ENCODE measurements around the gene HOXD3. TPM values are rescaled to one million over a fixed set of nuclear protein-coding genes. Genes with fewer than 3 reads are reported as not detected.
A peak's percentile ranks its signal among the peaks of the same experiment; 100 is the strongest.

Gene HOXD3
- total and polyA plus RNA-seq, 4 donors, result 1.5 to 13.4 (median 6.0) TPM

GRCh38 chr2:176124947-176125771 is 31.9 kb upstream of the HOXD3 start:
- DNase-seq (no peak), ATAC-seq (ENCODE audit: low FRiP score) (no peak)
- no peaks in the 10 kb centered on the region for H3K4me1 ChIP-seq (ENCODE audit: control insufficient read depth in 1 of 2, insufficient read depth in 2 of 2, low read length in 2 of 2)
- H3K36me3 ChIP-seq (ENCODE audit: control insufficient read depth in 1 of 2, insufficient read depth in 2 of 2, low read length in 1 of 2), result no peaks in the 10 kb centered on the region
- no peak overlapping the region for H3K4me3 ChIP-seq (ENCODE audit: low read length in 2 of 2)
- no peaks in the 10 kb centered on the region for H3K9me3 ChIP-seq (ENCODE audit: control insufficient read depth, low read length)
- H3K27ac ChIP-seq (ENCODE audit: low read depth in 1 of 2, low read length in 2 of 2), result no peak overlapping the region
- intact Hi-C loops (cut with DNase I), result loop anchor here (2.0 to 5.0 kb wide), 3 partner anchors 514 to 1022 kb away; no protein-coding TSS in a partner anchor
- WGBS, 2 donors, result 81 to 96% methylated on average over 9 of the region's 9 CpGs
- H3K27me3 ChIP-seq (ENCODE audit: control insufficient read depth in 1 of 2, insufficient read depth in 2 of 2, low read length in 1 of 2), result no peaks in the 10 kb centered on the region

GRCh38 chr2:176125772-176126054 is 31.4 kb upstream of the HOXD3 start:
- ATAC-seq (ENCODE audit: low FRiP score), result no peak
- 74 to 92% methylated on average over 6 of the region's 6 CpGs for WGBS, 2 donors
- intact Hi-C loops (cut with DNase I), result loop anchor here (2.0 to 5.0 kb wide), 4 partner anchors 513 to 1022 kb away; no protein-coding TSS in a partner anchor
- DNase-seq, result no peak
- H3K4me1 ChIP-seq (ENCODE audit: control insufficient read depth in 1 of 2, insufficient read depth in 2 of 2, low read length in 2 of 2), result no peaks in the 10 kb centered on the region
- H3K27me3 ChIP-seq (ENCODE audit: control insufficient read depth in 1 of 2, insufficient read depth in 2 of 2, low read length in 1 of 2), result no peaks in the 10 kb centered on the region
- H3K4me3 ChIP-seq (ENCODE audit: low read length in 2 of 2), result no peak overlapping the region
- H3K36me3 ChIP-seq (ENCODE audit: control insufficient read depth in 1 of 2, insufficient read depth in 2 of 2, low read length in 1 of 2), result no peaks in the 10 kb centered on the region
- H3K27ac ChIP-seq (ENCODE audit: low read depth in 1 of 2, low read length in 2 of 2), result no peak overlapping the region
- H3K9me3 ChIP-seq (ENCODE audit: control insufficient read depth, low read length), result no peaks in the 10 kb centered on the region

- Histone ChIP-seq H3K4me1 (ENCODE audit: control insufficient read depth in 1 of 2, insufficient read depth in 2 of 2, low read length in 2 of 2) (no peaks in the 10 kb centered on the region), H3K27ac (ENCODE audit: low read depth in 1 of 2, low read length in 2 of 2) (no peak overlapping the region), H3K27me3 (ENCODE audit: control insufficient read depth in 1 of 2, insufficient read depth in 2 of 2, low read length in 1 of 2) (no peaks in the 10 kb centered on the region), H3K36me3 (ENCODE audit: control insufficient read depth in 1 of 2, insufficient read depth in 2 of 2, low read length in 1 of 2) (no peaks in the 10 kb centered on the region), H3K9me3 (ENCODE audit: control insufficient read depth, low read length) (no peaks in the 10 kb centered on the region), H3K4me3 (ENCODE audit: low read length in 2 of 2) (no peak overlapping the region)
- intact Hi-C loops (cut with DNase I), result loop anchor here (1.0 to 5.0 kb wide), 5 partner anchors 512 to 1020 kb away; no protein-coding TSS in a partner anchor
- no peak for ATAC-seq (ENCODE audit: low FRiP score)
- 6 to 7% methylated on average over 13 of the region's 13 CpGs for WGBS, 2 donors
- peak; percentile 73 to 85 for DNase-seq
Measured at GRCh38 chr2:176126929-176127773, 30.0 kb upstream of the HOXD3 start.

- no peak for ATAC-seq (ENCODE audit: low FRiP score)
- H3K4me3 ChIP-seq (ENCODE audit: low read length in 2 of 2), result no peak overlapping the region
- no peaks in the 10 kb centered on the region for H3K36me3 ChIP-seq (ENCODE audit: control insufficient read depth in 1 of 2, insufficient read depth in 2 of 2, low read length in 1 of 2)
- DNase-seq, result no peak
- intact Hi-C loops (cut with DNase I), result loop anchor here (1.0 to 5.0 kb wide), 5 partner anchors 511 to 1020 kb away; no protein-coding TSS in a partner anchor
- no peaks in the 10 kb centered on the region for H3K4me1 ChIP-seq (ENCODE audit: control insufficient read depth in 1 of 2, insufficient read depth in 2 of 2, low read length in 2 of 2)
- H3K27ac ChIP-seq (ENCODE audit: low read depth in 1 of 2, low read length in 2 of 2), result no peak overlapping the region
- H3K27me3 ChIP-seq (ENCODE audit: control insufficient read depth in 1 of 2, insufficient read depth in 2 of 2, low read length in 1 of 2), result no peaks in the 10 kb centered on the region
- no peaks in the 10 kb centered on the region for H3K9me3 ChIP-seq (ENCODE audit: control insufficient read depth, low read length)
- 57 to 60% methylated on average over 4 of the region's 4 CpGs for WGBS, 2 donors
Measured at GRCh38 chr2:176127774-176128072, 29.4 kb upstream of the HOXD3 start.

GRCh38 chr2:176128172-176128981 is 28.7 kb upstream of the HOXD3 start:
- Histone ChIP-seq H3K9me3 (ENCODE audit: control insufficient read depth, low read length) (no peaks in the 10 kb centered on the region), H3K4me1 (ENCODE audit: control insufficient read depth in 1 of 2, insufficient read depth in 2 of 2, low read length in 2 of 2) (no peaks in the 10 kb centered on the region), H3K4me3 (ENCODE audit: low read length in 2 of 2) (peak overlapping the region in 1 of 2 donors; percentile 61), H3K27ac (ENCODE audit: low read depth in 1 of 2, low read length in 2 of 2) (no peak overlapping the region), H3K36me3 (ENCODE audit: control insufficient read depth in 1 of 2, insufficient read depth in 2 of 2, low read length in 1 of 2) (no peaks in the 10 kb centered on the region), H3K27me3 (ENCODE audit: control insufficient read depth in 1 of 2, insufficient read depth in 2 of 2, low read length in 1 of 2) (no peaks in the 10 kb centered on the region)
- 40 to 50% methylated on average over 49 of the region's 49 CpGs for WGBS, 2 donors
- intact Hi-C loops (cut with DNase I), result loop anchor here (5.0 kb wide), 2 partner anchors 684 to 1019 kb away; no protein-coding TSS in a partner anchor
- ATAC-seq (ENCODE audit: low FRiP score) (peak; percentile 39), DNase-seq (no peak)

GRCh38 chr2:176128982-176129796 is 27.9 kb upstream of the HOXD3 start, which contains the start of gene HOXD8:
Gene HOXD8, plus strand, starts transcription at chr2:176129705. Its CDS starts 662 bp downstream, at chr2:176130367.
- ATAC-seq (ENCODE audit: low FRiP score), result peak; percentile 91
- DNase-seq, result peak; percentile 80 to 93
- no peaks in the 10 kb centered on the region for H3K4me1 ChIP-seq (ENCODE audit: control insufficient read depth in 1 of 2, insufficient read depth in 2 of 2, low read length in 2 of 2)
- WGBS, 2 donors, result 1 to 3% methylated on average over 64 of the region's 64 CpGs
- peak within 1 kb of the TSS; percentile 61 to 83 for H3K4me3 ChIP-seq (ENCODE audit: low read length in 2 of 2)
- intact Hi-C loops (cut with DNase I), result loop anchor here (5.0 kb wide), 2 partner anchors 683 to 1018 kb away; no protein-coding TSS in a partner anchor
- peak within 1 kb of the TSS; percentile 54 to 64 for H3K27ac ChIP-seq (ENCODE audit: low read depth in 1 of 2, low read length in 2 of 2)
- no peaks in the 10 kb centered on the region for H3K27me3 ChIP-seq (ENCODE audit: control insufficient read depth in 1 of 2, insufficient read depth in 2 of 2, low read length in 1 of 2)
- H3K9me3 ChIP-seq (ENCODE audit: control insufficient read depth, low read length), result no peaks in the 10 kb centered on the region
- no peaks in the 10 kb centered on the region for H3K36me3 ChIP-seq (ENCODE audit: control insufficient read depth in 1 of 2, insufficient read depth in 2 of 2, low read length in 1 of 2)

- intact Hi-C loops (cut with DNase I), result loop anchor here (5.0 kb wide), 2 partner anchors 683 to 1018 kb away; no protein-coding TSS in a partner anchor
- peak overlapping the region; percentile 54 to 64 for H3K27ac ChIP-seq (ENCODE audit: low read depth in 1 of 2, low read length in 2 of 2)
- H3K27me3 ChIP-seq (ENCODE audit: control insufficient read depth in 1 of 2, insufficient read depth in 2 of 2, low read length in 1 of 2), result no peaks in the 10 kb centered on the region
- ATAC-seq (ENCODE audit: low FRiP score) (peak; percentile 41), DNase-seq (peak in 1 of 2 donors; percentile 82)
- H3K4me3 ChIP-seq (ENCODE audit: low read length in 2 of 2), result peak overlapping the region; percentile 61 to 83
- WGBS, 2 donors, result 1% methylated on average over 37 to 43 of the region's 43 CpGs
- no peaks in the 10 kb centered on the region for H3K4me1 ChIP-seq (ENCODE audit: control insufficient read depth in 1 of 2, insufficient read depth in 2 of 2, low read length in 2 of 2)
- no peaks in the 10 kb centered on the region for H3K36me3 ChIP-seq (ENCODE audit: control insufficient read depth in 1 of 2, insufficient read depth in 2 of 2, low read length in 1 of 2)
- H3K9me3 ChIP-seq (ENCODE audit: control insufficient read depth, low read length), result no peaks in the 10 kb centered on the region
Measured at GRCh38 chr2:176129813-176130146, 27.3 kb upstream of the HOXD3 start.
